HepG2 (cell line): Measurements from ENCODE around the gene MYO15A.

Experiments
- CTCF ChIP-seq: sonication (generic); formaldehyde crosslinking; IDR thresholded peaks from 2 replicates; pipeline ENCODE4 v1.5.0; 2020; ENCODE audit warnings: mild to moderate bottlenecking, missing genetic modification reagents, moderate library complexity
- EHMT2 ChIP-seq: fragments of 200-600 bp; sonication (generic); IDR thresholded peaks from 2 replicates; pipeline ENCODE4 v1.7.0; 2017; ENCODE audit warnings: antibody characterized with exemption, low read depth, low read length, borderline replicate concordance
- ETV5 ChIP-seq: IDR thresholded peaks from 2 replicates; pipeline ENCODE4 v1.6.1; 2018; ENCODE audit warnings: missing biosample characterization, missing genetic modification reagents, inconsistent platforms, borderline replicate concordance
- FOXP4 ChIP-seq: sonication (generic); formaldehyde crosslinking; IDR thresholded peaks from 2 replicates; pipeline ENCODE4 v1.4.0; 2020; ENCODE audit warnings: missing genetic modification reagents
- POLR2A ChIP-seq, 2 experiments: IDR thresholded peaks; 2 replicates each; pipeline ENCODE4 v1.6.1; 2011; ENCODE audit warnings: low read depth in 2 of 2, low read length in 2 of 2, mild to moderate bottlenecking in 1 of 2, moderate library complexity in 1 of 2; ENCODE audit not compliant: insufficient read depth in 1 of 2
- POLR2AphosphoS5 ChIP-seq: IDR thresholded peaks from 2 replicates; pipeline ENCODE4 v1.6.1; 2012; ENCODE audit warnings: low read depth, low read length
- TAF1 ChIP-seq: sonication (generic); formaldehyde crosslinking; IDR thresholded peaks from 2 replicates; pipeline ENCODE4 v1.4.0; 2020; ENCODE audit warnings: missing genetic modification reagents
- ZFX ChIP-seq: sonication (generic); formaldehyde crosslinking; IDR thresholded peaks from 2 replicates; pipeline ENCODE4 v1.4.0; 2020; ENCODE audit warnings: mild to moderate bottlenecking, low read depth, missing genetic modification reagents, moderate library complexity
- ZNF121 ChIP-seq: sonication (generic); formaldehyde crosslinking; IDR thresholded peaks from 2 replicates; pipeline ENCODE4 v1.5.0; 2020; ENCODE audit warnings: mild to moderate bottlenecking, missing genetic modification reagents
- ZNF407 ChIP-seq: sonication (generic); formaldehyde crosslinking; IDR thresholded peaks from one replicate; pipeline ENCODE4 v1.5.1; 2020; ENCODE audit warnings: mild to moderate bottlenecking, missing genetic modification reagents; ENCODE audit errors: not compliant biosample characterization
- ZNF501 ChIP-seq: sonication (generic); formaldehyde crosslinking; IDR thresholded peaks from 2 replicates; pipeline ENCODE4 v1.5.1; 2020; ENCODE audit warnings: mild to moderate bottlenecking, moderate library complexity, missing genetic modification reagents

GRCh38 chr17:18181358-18181757, 72.8 kb downstream of the MYO15A start:
- no peak for TF ChIP-seq ZNF501 (CRISPR knock-in tag)
- no peak for TF ChIP-seq ZNF121
- TF ChIP-seq EHMT2 = no peak
- TF ChIP-seq ETV5 (CRISPR knock-in tag) = no peak
- TF ChIP-seq POLR2A (IDR thresholded peaks at IDR 0.05; ENCODE audit: insufficient read depth in 1 of 2, low read depth in 2 of 2, low read length in 2 of 2) = no peak
- no peak for TF ChIP-seq CTCF (CRISPR knock-in tag)
- TF ChIP-seq FOXP4 (CRISPR knock-in tag) = no peak
- TF ChIP-seq TAF1 (CRISPR knock-in tag) = no peak
- no peak for TF ChIP-seq POLR2AphosphoS5
- TF ChIP-seq ZNF407 (CRISPR knock-in tag) = no peak
- no peak for TF ChIP-seq ZFX (CRISPR knock-in tag)
